ENCODE data around the gene GLUD1. TPM values are rescaled to one million over a fixed set of nuclear protein-coding genes. Genes with fewer than 3 reads are reported as not detected.

The GLUD1 gene
- polyA plus RNA-seq, 1 donor from 2014 or later, result 107 TPM

DNA sequence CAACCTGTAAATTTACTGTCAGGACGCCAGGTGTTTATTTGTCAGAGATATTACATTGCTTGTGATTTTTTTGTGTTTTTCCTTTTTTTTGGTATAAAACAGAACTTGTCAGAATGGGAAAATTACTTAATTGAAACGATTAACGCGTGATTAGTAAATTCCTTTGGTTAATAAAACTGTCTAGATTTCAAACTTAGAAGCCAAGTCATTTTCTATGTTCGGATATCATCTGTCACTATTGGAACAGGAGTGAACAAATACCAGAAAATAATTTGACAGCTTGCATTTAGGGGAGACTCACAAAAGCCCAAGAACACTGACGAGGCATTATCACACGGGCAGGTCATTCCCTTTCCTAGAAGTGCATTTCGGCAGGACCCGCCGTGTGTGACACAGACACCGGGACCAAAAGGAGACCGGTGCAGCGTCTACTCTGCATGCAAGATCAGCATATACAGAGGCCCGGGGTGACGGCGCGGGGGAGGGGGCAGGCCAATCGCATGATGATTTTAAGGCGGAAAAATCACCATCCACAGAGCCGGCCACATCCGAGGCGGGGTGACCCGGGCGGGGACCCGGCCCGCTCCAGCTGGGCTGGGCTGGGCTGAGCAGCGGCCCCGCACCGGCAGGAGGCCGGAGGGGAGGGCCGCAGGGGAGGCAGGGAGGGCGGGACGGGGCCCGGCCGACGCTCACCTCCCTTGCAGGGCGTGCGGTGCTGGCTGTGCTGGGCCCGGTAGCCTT is 841 bp downstream of the GLUD1 start:
- no peaks in the 10 kb centered on the region for H3K9me2 ChIP-seq (ENCODE audit: insufficient read depth, low read length)
- peak overlapping the region; percentile 91 for H3K4me2 ChIP-seq (ENCODE audit: low read length)
- H2AFZ ChIP-seq (ENCODE audit: low read depth, low read length), result no peak overlapping the region
- peak overlapping the region; percentile 88 for H3K9ac ChIP-seq (ENCODE audit: low read length)
- H3K36me3 ChIP-seq (ENCODE audit: insufficient read depth, low read length), result peaks cover 4% of the 10 kb centered on the region
- TF ChIP-seq REST (IDR thresholded peaks at IDR 0.05; ENCODE audit: borderline replicate concordance), result no peak
- TF ChIP-seq, protein P1, sequence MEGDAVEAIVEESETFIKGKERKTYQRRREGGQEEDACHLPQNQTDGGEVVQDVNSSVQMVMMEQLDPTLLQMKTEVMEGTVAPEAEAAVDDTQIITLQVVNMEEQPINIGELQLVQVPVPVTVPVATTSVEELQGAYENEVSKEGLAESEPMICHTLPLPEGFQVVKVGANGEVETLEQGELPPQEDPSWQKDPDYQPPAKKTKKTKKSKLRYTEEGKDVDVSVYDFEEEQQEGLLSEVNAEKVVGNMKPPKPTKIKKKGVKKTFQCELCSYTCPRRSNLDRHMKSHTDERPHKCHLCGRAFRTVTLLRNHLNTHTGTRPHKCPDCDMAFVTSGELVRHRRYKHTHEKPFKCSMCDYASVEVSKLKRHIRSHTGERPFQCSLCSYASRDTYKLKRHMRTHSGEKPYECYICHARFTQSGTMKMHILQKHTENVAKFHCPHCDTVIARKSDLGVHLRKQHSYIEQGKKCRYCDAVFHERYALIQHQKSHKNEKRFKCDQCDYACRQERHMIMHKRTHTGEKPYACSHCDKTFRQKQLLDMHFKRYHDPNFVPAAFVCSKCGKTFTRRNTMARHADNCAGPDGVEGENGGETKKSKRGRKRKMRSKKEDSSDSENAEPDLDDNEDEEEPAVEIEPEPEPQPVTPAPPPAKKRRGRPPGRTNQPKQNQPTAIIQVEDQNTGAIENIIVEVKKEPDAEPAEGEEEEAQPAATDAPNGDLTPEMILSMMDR (IDR thresholded peaks at IDR 0.05; ENCODE audit: poor library complexity, severe bottlenecking), result no peak
- TF ChIP-seq MXI1 (conservative IDR thresholded peaks at IDR 0.05; ENCODE audit: poor library complexity, severe bottlenecking), result no peak
- no peak for TF ChIP-seq TAF1 (IDR thresholded peaks at IDR 0.05; ENCODE audit: low read depth)
- TF ChIP-seq POLR2AphosphoS5 (IDR thresholded peaks at IDR 0.05), result peak; percentile 16
- no peak for TF ChIP-seq RAD21 (conservative IDR thresholded peaks at IDR 0.05)
- H4K20me1 ChIP-seq (ENCODE audit: insufficient read depth), result no peaks in the 10 kb centered on the region
- no peaks in the 10 kb centered on the region for H3F3A ChIP-seq (ENCODE audit: insufficient read depth, low read length, poor library complexity, severe bottlenecking)
- no peaks in the 10 kb centered on the region for H3K9me3 ChIP-seq (ENCODE audit: low read length)
- H3K79me2 ChIP-seq (replicated peaks; ENCODE audit: insufficient read depth, low read length), result peaks cover 26% of the 10 kb centered on the region
- peak overlapping the region; percentile 79 for H3K27ac ChIP-seq (ENCODE audit: low read length)
- peak overlapping the region; percentile 91 for H3K4me3 ChIP-seq (ENCODE audit: low read length)
- no peaks in the 10 kb centered on the region for H3K27me3 ChIP-seq (ENCODE audit: insufficient read depth, low read depth, low read length)

DNA sequence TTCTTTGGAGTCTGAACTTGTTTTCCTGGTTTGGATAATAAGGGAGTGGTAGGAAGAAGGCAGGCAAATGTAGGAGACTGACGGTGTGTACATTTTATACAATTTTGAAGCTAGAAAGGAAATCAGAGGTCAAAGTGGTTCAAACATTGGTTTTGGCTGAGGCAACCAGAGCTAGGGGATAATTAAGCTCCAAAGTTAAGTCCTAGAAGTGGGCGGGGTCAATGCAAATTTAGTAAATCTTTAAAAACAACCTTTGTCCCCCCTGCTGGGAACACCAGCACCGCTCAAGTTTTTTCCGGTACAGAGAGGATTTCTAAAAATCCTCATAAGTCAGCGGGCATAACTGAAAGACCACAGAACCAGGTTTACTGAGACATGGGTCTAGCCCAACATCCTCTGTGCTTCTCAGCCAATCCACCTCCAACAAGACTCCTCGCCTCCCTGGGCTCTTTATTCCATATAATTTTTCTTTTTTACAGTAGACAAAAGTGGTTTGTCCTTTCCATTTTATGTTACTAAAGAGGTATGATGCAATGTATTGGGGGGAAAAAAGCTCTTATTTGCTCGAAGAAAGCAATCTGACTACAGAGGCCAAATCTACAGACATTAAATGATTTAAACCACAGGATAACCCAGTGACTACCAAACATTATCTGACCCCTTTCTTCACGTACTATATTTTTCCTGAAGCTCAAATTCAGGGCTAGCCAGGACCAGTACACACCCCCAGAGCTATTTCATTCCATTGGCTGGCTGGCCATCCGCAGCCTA is 1.6 kb downstream of the GLUD1 start:
- H3K79me2 ChIP-seq (replicated peaks; ENCODE audit: insufficient read depth, low read length), result peaks cover 30% of the 10 kb centered on the region
- TF ChIP-seq EP300 (conservative IDR thresholded peaks at IDR 0.05; ENCODE audit: poor library complexity, severe bottlenecking) (no peak), SMC3 (conservative IDR thresholded peaks at IDR 0.05; ENCODE audit: poor library complexity) (no peak)
- TF ChIP-seq, protein P1 (IDR thresholded peaks at IDR 0.05; ENCODE audit: poor library complexity, severe bottlenecking), result no peak
- H3K9me2 ChIP-seq (ENCODE audit: insufficient read depth, low read length), result no peaks in the 10 kb centered on the region
- no peaks in the 10 kb centered on the region for H4K20me1 ChIP-seq (ENCODE audit: insufficient read depth)
- peak overlapping the region; percentile 79 for H3K27ac ChIP-seq (ENCODE audit: low read length)
- H3F3A ChIP-seq (ENCODE audit: insufficient read depth, low read length, poor library complexity, severe bottlenecking), result no peaks in the 10 kb centered on the region
- peaks cover 4% of the 10 kb centered on the region for H3K36me3 ChIP-seq (ENCODE audit: insufficient read depth, low read length)
- H3K4me2 ChIP-seq (ENCODE audit: low read length), result peak overlapping the region; percentile 91
- H2AFZ ChIP-seq (ENCODE audit: low read depth, low read length), result no peak overlapping the region
- H3K9ac ChIP-seq (ENCODE audit: low read length), result peak overlapping the region; percentile 88
- no peaks in the 10 kb centered on the region for H3K27me3 ChIP-seq (ENCODE audit: insufficient read depth, low read depth, low read length)
- H3K4me3 ChIP-seq (ENCODE audit: low read length), result peak overlapping the region; percentile 91
- no peaks in the 10 kb centered on the region for H3K9me3 ChIP-seq (ENCODE audit: low read length)

Measured in neural cell (in vitro differentiated cells).